Measurements from ENCODE around the gene MED13L.

GRCh38 chr12:116157845-116158267 lies 119.6 kb downstream of the MED13L start:
- TF ChIP-seq CTCF (IDR thresholded peaks at IDR 0.05) (no peak), POLR2A (IDR thresholded peaks at IDR 0.05) (no peak)

All from heart left ventricle (tissue), 13 donors.